Muscle of arm (tissue), 12 donors: ENCODE measurements around the gene BBIP1. TPM values are rescaled to one million over a fixed set of nuclear protein-coding genes. Genes with fewer than 3 reads are reported as not detected.
"Not testable (repeated sequence)": the region's sequence is repeated elsewhere in the genome, so short reads cannot be mapped to it uniquely, and the experiment has no call there.

Experiments
- DNase-seq: peaks from one replicate; pipeline ENCODE4 v3.0.0-alpha.2; 2013
- polyA plus RNA-seq, 12 donors: library from polyadenylated mRNA; unstranded; fragments of 120-200 nt; gene quantifications; one replicate each; pipeline ENCODE4 v1.2.1, GENCODE V29; 2013; ENCODE audit not compliant: insufficient read length in 12 of 12

Gene BBIP1
- polyA plus RNA-seq, 12 donors = 16.2 to 62.7 (median 33.7) TPM; not detected in 1

- no peak for DNase-seq
Measured at GRCh38 chr10:110931769-110932381, 12.9 kb upstream of the BBIP1 start.

GRCh38 chr10:110927461-110927860 is 8.5 kb upstream of the BBIP1 start:
- no peak for DNase-seq

- DNase-seq = no peak
Measured at GRCh38 chr10:110923856-110924493, 5.0 kb upstream of the BBIP1 start.

- peak; percentile 54 for DNase-seq
Measured at GRCh38 chr10:110919971-110920881, 1.2 kb upstream of the BBIP1 start.

- no peak for DNase-seq
Measured at GRCh38 chr10:110919349-110919931, 460 bp upstream of the BBIP1 start, which contains the start of gene SHOC2. Gene SHOC2 (plus strand): TSS chr10:110919604. CDS start chr10:110964359, 44,755 bp downstream.

GRCh38 chr10:110918269-110918642 is 724 bp downstream of the BBIP1 start:
- DNase-seq = peak; percentile 94

- no peak for DNase-seq
Measured at GRCh38 chr10:110916554-110917346, 2.2 kb downstream of the BBIP1 start.

GRCh38 chr10:110915600-110915999 is 3.4 kb downstream of the BBIP1 start:
- DNase-seq = not testable (repeated sequence)

GRCh38 chr10:110915035-110915434 is 3.9 kb downstream of the BBIP1 start:
- no peak for DNase-seq

GRCh38 chr10:110914431-110914830 is 4.5 kb downstream of the BBIP1 start:
- DNase-seq = no peak

GRCh38 chr10:110912374-110912773 is 6.6 kb downstream of the BBIP1 start:
- DNase-seq = no peak

- DNase-seq = no peak
Measured at GRCh38 chr10:110910138-110910537, 8.8 kb downstream of the BBIP1 start.

GRCh38 chr10:110903280-110904278 is 15.4 kb downstream of the BBIP1 start:
- DNase-seq = no peak

GRCh38 chr10:110901954-110902819 is 16.8 kb downstream of the BBIP1 start:
- DNase-seq = no peak

GRCh38 chr10:110900983-110901382 is 18.0 kb downstream of the BBIP1 start:
- no peak for DNase-seq

- DNase-seq = no peak
Measured at GRCh38 chr10:110898391-110898790, 20.6 kb downstream of the BBIP1 start.

- DNase-seq = no peak
Measured at GRCh38 chr10:110897184-110897583, 21.8 kb downstream of the BBIP1 start.

GRCh38 chr10:110893559-110894179 is 25.3 kb downstream of the BBIP1 start:
- peak; percentile 27 for DNase-seq
